KOPT-K1 (cell line): Measurements from ENCODE around the gene SPON1.
"Not testable (repeated sequence)": the region's sequence is repeated elsewhere in the genome, so short reads cannot be mapped to it uniquely, and the experiment has no call there.

Experiments
- H3K27ac ChIP-seq: fragments of 200-600 bp; sonication (generic); 2 replicates; pipeline ENCODE4 v1.5.1; 2016; ENCODE audit warnings: antibody characterized with exemption, mild to moderate bottlenecking, low read depth, low read length; ENCODE audit not compliant: poor library complexity, severe bottlenecking
- H3K36me3 ChIP-seq: fragments of 200-600 bp; sonication (generic); 2 replicates; pipeline ENCODE4 v1.5.1; 2017; ENCODE audit warnings: antibody characterized with exemption, mild to moderate bottlenecking, low read length, moderate library complexity; ENCODE audit not compliant: insufficient read depth
- H3K9me3 ChIP-seq: fragments of 200-600 bp; sonication (generic); 2 replicates; pipeline ENCODE4 v1.5.1; 2017; ENCODE audit warnings: antibody characterized with exemption, low read length, mild to moderate bottlenecking; ENCODE audit not compliant: insufficient read depth, poor library complexity, severe bottlenecking

The SPON1 gene

GRCh38 chr11:13962562-13963168 is at the start of gene SPON1:
TSS of gene SPON1 (plus strand) at chr11:13962723. CDS start at chr11:13962905, 182 bp downstream.
- H3K27ac ChIP-seq: no peak within 1 kb of the TSS
- no peaks in the 10 kb centered on the region for H3K36me3 ChIP-seq
- no peaks in the 10 kb centered on the region for H3K9me3 ChIP-seq

- no peaks in the 10 kb centered on the region for H3K36me3 ChIP-seq
- H3K9me3 ChIP-seq: no peaks in the 10 kb centered on the region
- H3K27ac ChIP-seq: no peak overlapping the region
These were observed 45.3 kb upstream of the SPON1 start for GRCh38 chr11:13917264-13917663.

GRCh38 chr11:13917904-13918303 is 44.6 kb upstream of the SPON1 start:
- Histone ChIP-seq H3K27ac (no peak overlapping the region), H3K36me3 (no peaks in the 10 kb centered on the region), H3K9me3 (no peaks in the 10 kb centered on the region)

- H3K27ac ChIP-seq: no peak overlapping the region
- H3K36me3 ChIP-seq: no peaks in the 10 kb centered on the region
- H3K9me3 ChIP-seq: no peaks in the 10 kb centered on the region
These were observed 41.8 kb upstream of the SPON1 start for GRCh38 chr11:13920756-13921155.

- Histone ChIP-seq H3K9me3 (no peaks in the 10 kb centered on the region), H3K27ac (no peak overlapping the region), H3K36me3 (no peaks in the 10 kb centered on the region)
These were observed 41.0 kb upstream of the SPON1 start for GRCh38 chr11:13921545-13921944.

GRCh38 chr11:13923182-13923581 is 39.3 kb upstream of the SPON1 start:
- Histone ChIP-seq H3K9me3 (no peaks in the 10 kb centered on the region), H3K36me3 (no peaks in the 10 kb centered on the region), H3K27ac (no peak overlapping the region)

- H3K36me3 ChIP-seq: no peaks in the 10 kb centered on the region
- H3K27ac ChIP-seq: no peak overlapping the region
- no peaks in the 10 kb centered on the region for H3K9me3 ChIP-seq
These were observed 38.5 kb upstream of the SPON1 start for GRCh38 chr11:13923716-13924650.

- no peak overlapping the region for H3K27ac ChIP-seq
- no peaks in the 10 kb centered on the region for H3K9me3 ChIP-seq
- no peaks in the 10 kb centered on the region for H3K36me3 ChIP-seq
These were observed 37.7 kb upstream of the SPON1 start for GRCh38 chr11:13924801-13925327.

- not testable (repeated sequence) for H3K9me3 ChIP-seq, H3K27ac ChIP-seq
These were observed 36.2 kb upstream of the SPON1 start for GRCh38 chr11:13926366-13926765.

GRCh38 chr11:13926981-13927380 is 35.5 kb upstream of the SPON1 start:
- Histone ChIP-seq H3K36me3 (no peaks in the 10 kb centered on the region), H3K27ac (no peak overlapping the region), H3K9me3 (no peaks in the 10 kb centered on the region)

More at GRCh38 chr11:13926366-13926765, 36.2 kb upstream of the SPON1 start:
- not testable (repeated sequence) for H3K36me3 ChIP-seq

- no peaks in the 10 kb centered on the region for H3K9me3 ChIP-seq
- H3K36me3 ChIP-seq: no peaks in the 10 kb centered on the region
- no peak overlapping the region for H3K27ac ChIP-seq
These were observed 35.0 kb upstream of the SPON1 start for GRCh38 chr11:13927481-13927880.

GRCh38 chr11:13928566-13929251 is 33.8 kb upstream of the SPON1 start:
- no peak overlapping the region for H3K27ac ChIP-seq
- H3K9me3 ChIP-seq: no peaks in the 10 kb centered on the region
- H3K36me3 ChIP-seq: no peaks in the 10 kb centered on the region

- Histone ChIP-seq H3K27ac (no peak overlapping the region), H3K36me3 (no peaks in the 10 kb centered on the region), H3K9me3 (no peaks in the 10 kb centered on the region)
These were observed 33.1 kb upstream of the SPON1 start for GRCh38 chr11:13929395-13929891.

GRCh38 chr11:13931356-13931755 is 31.2 kb upstream of the SPON1 start:
- Histone ChIP-seq H3K9me3 (no peaks in the 10 kb centered on the region), H3K27ac (no peak overlapping the region), H3K36me3 (no peaks in the 10 kb centered on the region)

GRCh38 chr11:13937154-13937553 is 25.4 kb upstream of the SPON1 start:
- not testable (repeated sequence) for H3K36me3 ChIP-seq, H3K9me3 ChIP-seq, H3K27ac ChIP-seq
